GM23338 (cell line): ENCODE measurements around the gene C1QTNF8. TPM values are rescaled to one million over a fixed set of nuclear protein-coding genes. Genes with fewer than 3 reads are reported as not detected.

Experiments used
- ATAC-seq: fragments of 200-7000 bp; cut with Tn5 transposase; 3 replicates; pipeline ENCODE4 v1.9.1; 2020
- DNase-seq: peaks from one replicate; pipeline ENCODE4 v3.0.0-alpha.2; 2015; ENCODE audit warnings: low spot score
- H2AFZ ChIP-seq: fragments of 200-600 bp; sonication (generic); 2 replicates; pipeline ENCODE4 v1.8.0; 2016; ENCODE audit warnings: antibody characterized with exemption, mild to moderate bottlenecking, moderate library complexity
- H3F3A ChIP-seq: fragments of 200-600 bp; sonication (generic); replicated peaks from 2 replicates; pipeline ENCODE4 v1.8.0; 2017; ENCODE audit warnings: antibody characterized with exemption, mixed run types, low read depth
- H3K27ac ChIP-seq: fragments of 200-600 bp; sonication (generic); 2 replicates; pipeline ENCODE4 v1.6.1; 2016; ENCODE audit warnings: low read depth
- H3K27me3 ChIP-seq: fragments of 200-600 bp; sonication (generic); 2 replicates; pipeline ENCODE4 v1.8.0; 2016; ENCODE audit warnings: mild to moderate bottlenecking, mixed run types, moderate library complexity; ENCODE audit not compliant: insufficient read depth
- H3K36me3 ChIP-seq: fragments of 200-600 bp; sonication (generic); 2 replicates; pipeline ENCODE4 v1.8.0; 2016; ENCODE audit warnings: mild to moderate bottlenecking; ENCODE audit not compliant: insufficient read depth
- H3K4me1 ChIP-seq: fragments of 200-600 bp; sonication (generic); 2 replicates; pipeline ENCODE4 v1.8.0; 2016; ENCODE audit warnings: mild to moderate bottlenecking, moderate library complexity; ENCODE audit not compliant: insufficient read depth
- H3K4me2 ChIP-seq: fragments of 200-600 bp; sonication (generic); 2 replicates; pipeline ENCODE4 v1.7.1; 2017; ENCODE audit warnings: mixed run types
- H3K4me3 ChIP-seq: fragments of 200-600 bp; sonication (generic); 2 replicates; pipeline ENCODE4 v1.6.1; 2016; ENCODE audit warnings: mixed run types
- H3K79me2 ChIP-seq: fragments of 200-600 bp; sonication (generic); replicated peaks from 2 replicates; pipeline ENCODE4 v1.8.0; 2017; ENCODE audit warnings: mild to moderate bottlenecking; ENCODE audit not compliant: insufficient read depth
- H3K9me2 ChIP-seq: fragments of 200-600 bp; sonication (generic); 2 replicates; pipeline ENCODE4 v1.8.0; 2017; ENCODE audit not compliant: insufficient read depth
- H4K20me1 ChIP-seq: fragments of 200-600 bp; sonication (generic); replicated peaks from 2 replicates; pipeline ENCODE4 v1.8.0; 2017; ENCODE audit warnings: mild to moderate bottlenecking; ENCODE audit not compliant: insufficient read depth
- H3K27ac Mint-ChIP-seq: 2 replicates; pipeline ENCODE4 v1.8.0; 2020; ENCODE audit warnings: inconsistent platforms, mild to moderate bottlenecking, moderate library complexity, mixed read lengths
- H3K27me3 Mint-ChIP-seq: 3 replicates; pipeline ENCODE4 v1.8.0; 2022; ENCODE audit warnings: low read depth, mild to moderate bottlenecking, moderate library complexity, mixed read lengths, inconsistent platforms; ENCODE audit not compliant: insufficient read depth, poor library complexity
- H3K36me3 Mint-ChIP-seq: 3 replicates; pipeline ENCODE4 v1.8.0; 2021; ENCODE audit warnings: low read depth, mild to moderate bottlenecking, inconsistent platforms, moderate library complexity, mixed read lengths
- H3K4me1 Mint-ChIP-seq: 3 replicates; pipeline ENCODE4 v1.8.0; 2020; ENCODE audit warnings: mild to moderate bottlenecking, inconsistent platforms, mixed read lengths
- H3K4me3 Mint-ChIP-seq: 3 replicates; pipeline ENCODE4 v1.8.0; 2021; ENCODE audit warnings: moderate library complexity, mild to moderate bottlenecking, inconsistent platforms, mixed read lengths
- H3K9me3 Mint-ChIP-seq: 3 replicates; pipeline ENCODE4 v1.8.0; 2020; ENCODE audit warnings: moderate library complexity, mild to moderate bottlenecking, inconsistent platforms, mixed read lengths
- CTCF ChIP-seq, 2 experiments: fragments of 200-600 bp in 1 of 2; sonication (generic) in 1 of 2; conservative IDR thresholded peaks; 2 replicates each; pipeline versions ENCODE4 v1.5.1 to v1.6.1; 2016 to 2017; ENCODE audit warnings: antibody characterized with exemption in 2 of 2, low read depth in 2 of 2, mild to moderate bottlenecking in 2 of 2, moderate library complexity in 1 of 2
- EZH2 ChIP-seq: fragments of 200-600 bp; sonication (generic); IDR thresholded peaks from one replicate; pipeline ENCODE4 v1.8.0; 2017; ENCODE audit warnings: antibody characterized with exemption, mild to moderate bottlenecking, low read depth; ENCODE audit not compliant: unreplicated experiment
- EZH2phosphoT487 ChIP-seq: fragments of 200-600 bp; sonication (generic); IDR thresholded peaks from one replicate; pipeline ENCODE4 v1.8.1; 2018; ENCODE audit warnings: antibody characterized with exemption; ENCODE audit not compliant: unreplicated experiment
- JUNB ChIP-seq: IDR thresholded peaks from one replicate; pipeline ENCODE4 v1.6.1; 2016; ENCODE audit warnings: antibody characterized with exemption; ENCODE audit not compliant: unreplicated experiment
- NANOG ChIP-seq: IDR thresholded peaks from 2 replicates; pipeline ENCODE4 v1.6.1; 2016; ENCODE audit warnings: antibody characterized with exemption, borderline replicate concordance
- REST ChIP-seq: IDR thresholded peaks from one replicate; pipeline ENCODE4 v1.6.1; 2018; ENCODE audit warnings: antibody characterized with exemption; ENCODE audit not compliant: unreplicated experiment
- STAT1 ChIP-seq: IDR thresholded peaks from one replicate; pipeline ENCODE4 v1.6.1; 2016; ENCODE audit warnings: antibody characterized with exemption; ENCODE audit not compliant: unreplicated experiment
- ZNF114 ChIP-seq: fragments of 250-450 bp; sonication (Bioruptor Pico); IDR thresholded peaks from 2 replicates; pipeline ENCODE4 v1.5.0; 2020; ENCODE audit warnings: mild to moderate bottlenecking, moderate library complexity
- ZNF331 ChIP-seq: fragments of 250-450 bp; sonication (Bioruptor Pico); IDR thresholded peaks from 2 replicates; pipeline ENCODE4 v1.5.0; 2020; ENCODE audit warnings: low read depth, mild to moderate bottlenecking, moderate library complexity
- polyA plus RNA-seq: library from polyadenylated mRNA; unstranded; fragments of >200 nt; fragmentation: Nextera tagmentation; extraction: Ambion mirVana; gene quantifications from 2 replicates; pipeline ENCODE4 v1.2.1, GENCODE V29; 2016
- total RNA-seq: library from RNA; depleted of rRNA; stranded (reverse); fragments of >200 nt; shearing (Covaris generic); gene quantifications from 2 replicates; pipeline ENCODE4 v1.2.3, GENCODE V29; 2014

C1QTNF8 gene
- total and polyA plus RNA-seq, 2 experiments from 2014 or later = not detected

- no peaks in the 10 kb centered on the region for H3K36me3 ChIP-seq
- ATAC-seq = no peak
Observed at GRCh38 chr16:1132431-1132830, 36.4 kb upstream of the C1QTNF8 start.

More at GRCh38 chr16:1132431-1132830, 36.4 kb upstream of the C1QTNF8 start:
- H3K9me3 Mint-ChIP-seq = no peaks in the 10 kb centered on the region
- Histone ChIP-seq H3K4me2 (no peak overlapping the region), H3K4me3 (no peak overlapping the region), H3K27me3 (no peaks in the 10 kb centered on the region), H3K4me1 (no peaks in the 10 kb centered on the region), H2AFZ (no peak overlapping the region), H4K20me1 (no peaks in the 10 kb centered on the region), H3F3A (no peaks in the 10 kb centered on the region), H3K79me2 (no peaks in the 10 kb centered on the region), H3K27ac (no peak overlapping the region), H3K9me2 (no peaks in the 10 kb centered on the region)
- peaks cover 2% of the 10 kb centered on the region; the same call in 1 of the 3 replicates for H3K4me1 Mint-ChIP-seq
- DNase-seq = no peak
- H3K36me3 Mint-ChIP-seq = no peaks in the 10 kb centered on the region
- TF ChIP-seq JUNB = no peak
- TF ChIP-seq ZNF114 = no peak
- no peak for TF ChIP-seq STAT1
- no peak for TF ChIP-seq ZNF331 (CRISPR knock-in tag)
- TF ChIP-seq REST = no peak
- no peak for TF ChIP-seq CTCF (conservative IDR thresholded peaks at IDR 0.05; ENCODE audit: low read depth in 2 of 2)
- no peak for TF ChIP-seq EZH2phosphoT487
- no peak for TF ChIP-seq NANOG
- TF ChIP-seq EZH2 = no peak
- H3K4me3 Mint-ChIP-seq = no peak overlapping the region
- no peak overlapping the region for H3K27ac Mint-ChIP-seq
- peaks cover 4% of the 10 kb centered on the region for H3K27me3 Mint-ChIP-seq
